K562 (cell line): ENCODE data around the gene ZBTB7A. TPM values are rescaled to one million over a fixed set of nuclear protein-coding genes. Genes with fewer than 3 reads are reported as not detected.

Experiments used
- ATAC-seq: fragments of 200-7000 bp; cut with Tn5 transposase; 3 replicates; pipeline ENCODE4 v1.9.1; 2020; ENCODE audit warnings: moderate library complexity
- BruUV-seq: library from RNA; stranded (reverse); fragments of 400-500 nt; replicated peaks from 2 replicates; lab custom pipeline; 2021; lab: Mats Ljungman, UMichigan
- CTCF ChIA-PET: fragments of 300-600 bp; formaldehyde crosslinking; extraction: SDS; loops from one replicate; lab custom pipeline; 2021; ENCODE audit warnings: low intra/inter-chr PET ratio; lab: Yijun Ruan, JAX
- POLR2A ChIA-PET: fragments of 300-600, 350-650 bp; sonication (Branson Sonifier 250); formaldehyde crosslinking; extraction: SDS; loops from one replicate; lab custom pipeline; 2021; ENCODE audit warnings: antibody characterized with exemption, inconsistent platforms; lab: Yijun Ruan, JAX
- DNase-seq, 4 experiments: peaks; one replicate each; pipeline versions ENCODE4 v3.0.0 to v3.0.0-alpha.2; 2011 to 2018; ENCODE audit warnings: low spot score in 3 of 4, mixed read lengths in 3 of 4; ENCODE audit errors: extremely low read depth in 1 of 4
- FAIRE-seq: peaks from 2 replicates; lab custom pipeline; 2011; peaks lifted over from hg19 to GRCh38; lab: Jason Lieb, UNC
- H2AFZ ChIP-seq: 2 replicates; pipeline ENCODE4 v1.6.0; 2011; ENCODE audit warnings: low read depth, low read length, control low read depth, inconsistent platforms
- H3K27ac ChIP-seq: fragments of 200-600 bp; 3 replicates; pipeline ENCODE4 v1.8.0; 2011; ENCODE audit warnings: low read depth, mild to moderate bottlenecking, control low read depth, inconsistent platforms, low read length, moderate library complexity, mixed read lengths; ENCODE audit errors: extremely low read depth
- H3K27me3 ChIP-seq, 2 experiments: fragments of 300-600 bp in 1 of 2; 2 replicates in 1 of 2; 3 replicates in 1 of 2; pipeline versions ENCODE4 v1.6.0 to v1.8.0; 2011; ENCODE audit warnings: inconsistent platforms in 2 of 2, low read length in 2 of 2, mild to moderate bottlenecking in 1 of 2, mixed read lengths in 1 of 2, moderate library complexity in 1 of 2; ENCODE audit not compliant: control insufficient read depth in 2 of 2, insufficient read depth in 2 of 2
- H3K36me3 ChIP-seq: fragments of 300-600 bp; 3 replicates; pipeline ENCODE4 v1.8.0; 2011; ENCODE audit warnings: mild to moderate bottlenecking, low read length, inconsistent platforms; ENCODE audit not compliant: control insufficient read depth, insufficient read depth
- H3K4me1 ChIP-seq, 2 experiments: fragments of 200-600 bp in 1 of 2; replicated peaks in 1 of 2; 2 replicates in 1 of 2; 3 replicates in 1 of 2; pipeline versions ENCODE4 v1.5.1 to v1.8.0; 2011; ENCODE audit warnings: inconsistent platforms in 2 of 2, low read length in 2 of 2, mild to moderate bottlenecking in 1 of 2, mixed read lengths in 1 of 2, moderate library complexity in 1 of 2; ENCODE audit not compliant: control insufficient read depth in 2 of 2, insufficient read depth in 2 of 2
- H3K4me2 ChIP-seq: 2 replicates; pipeline ENCODE4 v1.6.1; 2011; ENCODE audit warnings: low read length, control low read depth, inconsistent platforms, mixed read lengths; ENCODE audit not compliant: insufficient read depth
- H3K4me3 ChIP-seq: fragments of 200-600 bp; sonication (generic), shearing (Covaris generic); 2 replicates; pipeline ENCODE4 v1.5.1; 2016; ENCODE audit warnings: control low read depth, inconsistent platforms
- H3K79me2 ChIP-seq: fragments of 200-600 bp; 3 replicates; pipeline ENCODE4 v1.8.0; 2011; ENCODE audit warnings: low read length, inconsistent platforms; ENCODE audit not compliant: control insufficient read depth, insufficient read depth
- H3K9ac ChIP-seq, 2 experiments: 2 replicates each; pipeline versions ENCODE4 v1.6.0 to v1.6.1; 2011; ENCODE audit warnings: low read depth in 2 of 2, low read length in 2 of 2, control low read depth in 1 of 2, inconsistent platforms in 1 of 2, mild to moderate bottlenecking in 1 of 2, mixed read lengths in 1 of 2; ENCODE audit not compliant: insufficient read depth in 1 of 2
- H3K9me1 ChIP-seq: one replicate; pipeline ENCODE4 v1.6.0; 2011; ENCODE audit warnings: inconsistent platforms, mild to moderate bottlenecking, low read length, moderate library complexity; ENCODE audit not compliant: control insufficient read depth, insufficient read depth
- H3K9me3 ChIP-seq: replicated peaks from 2 replicates; pipeline ENCODE4 v1.5.1; 2011; ENCODE audit warnings: low read depth, low read length, inconsistent platforms; ENCODE audit not compliant: control insufficient read depth, insufficient read depth
- H4K20me1 ChIP-seq: replicated peaks from 2 replicates; pipeline ENCODE4 v1.6.1; 2011; ENCODE audit warnings: low read length, inconsistent platforms, mixed read lengths; ENCODE audit not compliant: control insufficient read depth, insufficient read depth
- NFIC ChIP-seq: fragments of 450-650 bp; IDR thresholded peaks from 2 replicates; pipeline ENCODE4 v1.6.1; 2017; ENCODE audit warnings: mild to moderate bottlenecking, inconsistent platforms
- POLR2G ChIP-seq: fragments of 200-400 bp; formaldehyde crosslinking; IDR thresholded peaks from 2 replicates; pipeline ENCODE4 v1.6.1; 2017; ENCODE audit warnings: low read depth, mild to moderate bottlenecking, antibody characterized with exemption, low read length, moderate library complexity
- ZFP36 ChIP-seq: fragments of 150-350 bp; IDR thresholded peaks from 2 replicates; pipeline ENCODE4 v1.6.1; 2018; ENCODE audit warnings: low read length, low read depth; ENCODE audit not compliant: partially characterized antibody
- ZNF143 ChIP-seq: sonication (generic); formaldehyde crosslinking; IDR thresholded peaks from 2 replicates; pipeline ENCODE4 v1.9.0; 2022; ENCODE audit warnings: mild to moderate bottlenecking, missing genetic modification reagents
- WGBS: fragments of 100-300 bp; shearing (Covaris generic); methylation state at CpG from one replicate; pipeline ENCODE4 v1.1.6; 2016; ENCODE audit warnings: low coverage, mixed read lengths; ENCODE audit not compliant: insufficient coverage; ENCODE audit errors: missing lambda C conversion rate; 5-methylcytosine and 5-hydroxymethylcytosine counted together
- in situ Hi-C: fragments of 300-500 bp; cut with MboI; formaldehyde crosslinking; loops from 4 replicates; pipeline ENCODE4 v1.15.0; 2018; ENCODE audit warnings: inconsistent platforms, mixed read lengths
- intact Hi-C: fragments of 100-400 bp; cut with micrococcal nuclease; formaldehyde crosslinking; loops from 2 replicates; pipeline ENCODE4 v1.14.2; 2022
- polyA plus RNA-seq, 8 experiments: library from polyadenylated mRNA; depleted of rRNA in 4 of 8; stranded (reverse) in 5 of 8; unstranded in 3 of 8; fragments of >200 nt; fragmentation: Nextera tagmentation in 2 of 8; fragmentation: Illumina TruSeq in 1 of 8; extraction: Ambion mirVana in 2 of 8; extraction: Trizol in 1 of 8; gene quantifications; 2 replicates each; pipeline versions ENCODE4 v1.2.1 to v1.2.3, GENCODE V29; 2011 to 2014; ENCODE audit warnings: inconsistent platforms in 1 of 8, missing spikeins in 1 of 8
- total RNA-seq, 7 experiments: library from RNA; depleted of rRNA in 6 of 7; stranded (reverse); fragments of >200 nt in 6 of 7; fragmentation: Illumina TruSeq in 2 of 7; extraction: Trizol in 2 of 7; gene quantifications; 2 replicates each; pipeline versions ENCODE4 v1.2.1 to v1.2.3, GENCODE V29; 2011 to 2021; ENCODE audit warnings: low replicate concordance in 1 of 7
- TF ChIP-seq, protein P1 (sequence below): fragments of 450-650 bp; IDR thresholded peaks from 2 replicates; pipeline ENCODE4 v1.6.1; 2016

ZBTB7A gene
- total and polyA plus RNA-seq, 9 of the 15 experiments (the other 6 are each of a cell fraction or from before 2014, with no cell fraction given) = 0.11 to 34.0 (median 4.6) TPM

DNA sequence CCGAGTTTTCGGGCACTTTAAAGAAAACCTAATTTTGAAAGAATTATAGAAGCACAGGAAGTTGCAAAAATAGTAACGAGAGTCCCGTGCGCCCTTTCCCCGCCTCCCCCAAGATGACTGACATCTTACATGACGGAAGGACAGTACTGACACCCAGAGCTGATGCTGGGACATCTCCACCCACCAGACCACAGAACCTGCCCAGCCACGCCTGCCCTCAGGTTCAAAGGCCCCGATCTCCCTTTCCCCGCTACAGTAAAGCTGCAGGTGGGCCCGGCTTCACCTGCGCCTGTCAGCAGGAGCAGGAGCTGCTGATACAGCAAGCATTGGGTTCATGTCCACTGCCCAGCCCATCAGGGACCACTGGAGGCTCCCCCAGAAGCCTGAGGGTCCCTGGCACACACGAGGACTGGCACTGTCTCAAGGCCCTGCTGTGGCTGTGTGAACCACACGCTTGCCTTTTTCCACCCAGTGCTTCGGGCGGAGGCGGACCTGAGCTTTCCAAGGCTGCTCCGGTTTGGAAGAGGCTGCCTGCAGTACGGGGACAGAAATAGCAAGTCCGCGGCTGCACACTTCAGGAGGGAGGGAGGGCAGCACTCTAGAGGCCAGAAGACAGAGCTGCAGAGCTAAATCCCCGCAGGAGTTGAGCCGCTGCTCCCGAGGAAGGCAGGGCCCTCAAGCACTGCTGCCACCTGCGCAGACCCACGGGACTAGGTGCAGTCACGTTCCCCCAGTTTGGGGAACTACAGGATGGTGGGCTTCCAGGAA lies 48.5 kb upstream of the ZBTB7A start:
- WGBS = 85% methylated on average over 22 of the region's 27 CpGs
- H3K27me3 ChIP-seq = no peaks in the 10 kb centered on the region
- no peaks in the 10 kb centered on the region for H3K9me1 ChIP-seq
- peaks cover 85% of the 10 kb centered on the region; the same call in 2 of the 3 replicates for H3K36me3 ChIP-seq
- DNase-seq (peak in 1 of 4 experiments; percentile 3), ATAC-seq (no peak), FAIRE-seq (no peak)
- no peak overlapping the region for H3K4me3 ChIP-seq
- H3K4me1 ChIP-seq = peaks cover 0 to 12% of the 10 kb centered on the region in 2 experiments; a peak in 2 of 5 replicates
- intact Hi-C loops (no loop called here), in situ Hi-C loops (no loop called here)
- ChIA-PET POLR2A (interaction anchor here (0.6 kb wide), 1 partner anchor 52 kb away, joined by 4 read pairs; no protein-coding TSS in a partner anchor), CTCF (no interaction called here)
- no peaks in the 10 kb centered on the region for H3K9me3 ChIP-seq
- no TSS peak for BruUV-seq
- no peak for TF ChIP-seq ZNF143 (CRISPR knock-in tag)
- TF ChIP-seq, protein P1, sequence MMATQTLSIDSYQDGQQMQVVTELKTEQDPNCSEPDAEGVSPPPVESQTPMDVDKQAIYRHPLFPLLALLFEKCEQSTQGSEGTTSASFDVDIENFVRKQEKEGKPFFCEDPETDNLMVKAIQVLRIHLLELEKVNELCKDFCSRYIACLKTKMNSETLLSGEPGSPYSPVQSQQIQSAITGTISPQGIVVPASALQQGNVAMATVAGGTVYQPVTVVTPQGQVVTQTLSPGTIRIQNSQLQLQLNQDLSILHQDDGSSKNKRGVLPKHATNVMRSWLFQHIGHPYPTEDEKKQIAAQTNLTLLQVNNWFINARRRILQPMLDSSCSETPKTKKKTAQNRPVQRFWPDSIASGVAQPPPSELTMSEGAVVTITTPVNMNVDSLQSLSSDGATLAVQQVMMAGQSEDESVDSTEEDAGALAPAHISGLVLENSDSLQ = peak; percentile 35; the same call in 1 of the 2 replicates
- TF ChIP-seq ZFP36 = peak; percentile 50
- no peak for TF ChIP-seq NFIC
- TF ChIP-seq POLR2G = peak; percentile 23; the same call in 1 of the 2 replicates
- no peak overlapping the region for H3K27ac ChIP-seq
- peak overlapping the region in 1 of 2 experiments; percentile 58; a peak in 1 of 4 replicates for H3K9ac ChIP-seq
- H4K20me1 ChIP-seq = no peaks in the 10 kb centered on the region
- H3K4me2 ChIP-seq = no peak overlapping the region
- no peak overlapping the region for H2AFZ ChIP-seq
- H3K79me2 ChIP-seq = 0 out of 3 replicates have a peak, but pooled peaks cover 7% of the 10 kb centered on the region
